NK-92 treated with Interleukin-12 subunit alpha and Interleukin-12 subunit beta, amount 100 ng/mL, for 24 hours (cell line): ENCODE data around the gene MACF1.

Experiments used
- DNase-seq: peaks from one replicate; lab custom pipeline; 2025; lab: John Stamatoyannopoulos, UW

Gene MACF1

GRCh38 chr1:39310691-39311090 is 106.2 kb downstream of the MACF1 start:
- DNase-seq = no peak

- no peak for DNase-seq
Observed at GRCh38 chr1:39317111-39317510, 112.6 kb downstream of the MACF1 start.

- no peak for DNase-seq
Observed at GRCh38 chr1:39317910-39318633, 113.6 kb downstream of the MACF1 start.

- no peak for DNase-seq
Observed at GRCh38 chr1:39321979-39322378, 117.5 kb downstream of the MACF1 start.

- no peak for DNase-seq
Observed at GRCh38 chr1:39322431-39322830, 117.9 kb downstream of the MACF1 start.

GRCh38 chr1:39324888-39325287 is 120.4 kb downstream of the MACF1 start:
- DNase-seq = no peak

- DNase-seq = no peak
Observed at GRCh38 chr1:39326836-39327235, 122.3 kb downstream of the MACF1 start.

GRCh38 chr1:39328095-39328494 is 123.6 kb downstream of the MACF1 start:
- DNase-seq = no peak

- DNase-seq = no peak
Observed at GRCh38 chr1:39328586-39329121, 124.2 kb downstream of the MACF1 start.

GRCh38 chr1:39331647-39332046 is 127.2 kb downstream of the MACF1 start:
- no peak for DNase-seq

- DNase-seq = no peak
Observed at GRCh38 chr1:39332291-39332690, 127.8 kb downstream of the MACF1 start.

- no peak for DNase-seq
Observed at GRCh38 chr1:39332828-39333227, 128.3 kb downstream of the MACF1 start.

- no peak for DNase-seq
Observed at GRCh38 chr1:39333296-39333695, 128.8 kb downstream of the MACF1 start.

GRCh38 chr1:39335216-39335615 is 130.7 kb downstream of the MACF1 start:
- no peak for DNase-seq

GRCh38 chr1:39337067-39337466 is 132.6 kb downstream of the MACF1 start:
- no peak for DNase-seq

- DNase-seq = no peak
Observed at GRCh38 chr1:39342776-39343175, 138.3 kb downstream of the MACF1 start.

GRCh38 chr1:39344394-39345154 is 140.1 kb downstream of the MACF1 start:
- DNase-seq = no peak

- no peak for DNase-seq
Observed at GRCh38 chr1:39346872-39347271, 142.4 kb downstream of the MACF1 start.

- no peak for DNase-seq
Observed at GRCh38 chr1:39348278-39348677, 143.8 kb downstream of the MACF1 start.

GRCh38 chr1:39352881-39353280 is 148.4 kb downstream of the MACF1 start:
- DNase-seq = no peak

- DNase-seq = no peak
Observed at GRCh38 chr1:39354572-39354971, 150.1 kb downstream of the MACF1 start.

GRCh38 chr1:39358491-39358890 is 154.0 kb downstream of the MACF1 start:
- DNase-seq = no peak

GRCh38 chr1:39359028-39359570 is 154.6 kb downstream of the MACF1 start:
- no peak for DNase-seq
